Erythroblast (primary cell): ENCODE data around the gene ITSN1.
A peak's percentile ranks its signal among the peaks of the same experiment; 100 is the strongest.
"Not testable (repeated sequence)": the region's sequence is repeated elsewhere in the genome, so short reads cannot be mapped to it uniquely, and the experiment has no call there.

Source experiments
- DNase-seq, 2 experiments: peaks; one replicate each; lab custom pipeline; 2025; lab: John Stamatoyannopoulos, UW
- GATA1 ChIP-seq: IDR thresholded peaks from 2 replicates; pipeline ENCODE4 v1.6.1; 2011; ENCODE audit warnings: low read depth, mild to moderate bottlenecking, control low read depth, low read length, moderate library complexity
- POLR2A ChIP-seq: IDR thresholded peaks from 2 replicates; pipeline ENCODE4 v1.6.1; 2011; ENCODE audit warnings: mild to moderate bottlenecking, low read length

Gene ITSN1

DNA sequence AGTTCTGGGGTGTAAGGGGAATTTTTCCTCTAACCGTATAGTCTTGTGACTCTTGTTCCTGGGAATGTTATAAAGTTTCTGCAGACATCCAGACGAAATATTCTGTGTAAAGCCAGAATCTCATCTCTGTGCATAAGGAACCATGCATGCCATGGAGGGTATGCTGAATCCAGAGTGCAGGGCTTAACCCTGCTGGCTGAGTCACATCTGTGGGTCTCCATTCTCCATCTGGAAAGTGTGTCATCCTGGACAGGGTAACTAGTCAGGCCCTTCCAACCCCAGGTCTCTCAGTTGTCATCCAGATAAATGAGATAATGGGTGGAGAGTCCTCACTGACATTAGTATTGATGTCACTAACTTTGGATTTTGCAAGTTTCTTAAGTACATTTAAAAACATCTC, 224.5 kb downstream of the ITSN1 start:
- TF ChIP-seq GATA1, result no peak
- no peak for TF ChIP-seq POLR2A
- DNase-seq, result no peak

DNA sequence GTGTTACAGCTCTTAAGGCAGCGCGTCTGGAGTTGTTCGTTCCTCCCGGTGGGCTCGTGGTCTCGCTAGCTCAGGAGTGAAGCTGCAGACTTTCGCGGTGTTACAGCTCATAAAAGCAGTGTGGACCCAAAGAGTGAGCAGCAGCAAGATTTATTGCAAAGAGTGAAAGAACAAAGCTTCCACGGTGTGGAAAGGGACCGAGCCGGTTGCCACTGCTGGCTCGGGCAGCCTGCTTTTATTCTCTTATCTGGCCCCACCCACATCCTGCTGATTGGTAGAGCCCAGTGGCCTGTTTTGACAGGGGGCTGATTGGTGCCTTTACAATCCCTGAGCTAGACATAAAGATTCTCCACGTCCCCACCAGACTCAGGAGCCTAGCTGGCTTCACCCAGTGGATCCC, 225.6 kb downstream of the ITSN1 start:
- not testable (repeated sequence) for DNase-seq

DNA sequence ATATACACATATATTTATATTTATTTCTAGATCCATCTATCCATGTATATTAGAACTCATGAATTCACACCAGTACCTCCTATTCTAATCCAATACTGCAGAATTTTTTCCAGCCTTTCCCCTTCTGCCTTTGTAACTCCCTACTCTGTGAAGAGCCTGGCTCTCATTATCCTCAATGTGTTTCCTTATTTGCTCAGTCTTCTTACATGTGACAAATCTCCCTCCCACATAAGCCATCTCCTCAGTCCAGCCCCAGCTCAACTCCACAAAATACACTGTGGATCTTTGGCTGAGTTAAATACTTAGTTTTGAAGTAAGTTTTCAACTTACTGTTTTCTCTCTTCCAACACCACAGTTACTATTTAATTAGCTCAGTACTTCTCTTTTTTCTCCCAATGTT, 227.6 kb downstream of the ITSN1 start:
- DNase-seq, result no peak
- no peak for TF ChIP-seq POLR2A
- no peak for TF ChIP-seq GATA1

DNA sequence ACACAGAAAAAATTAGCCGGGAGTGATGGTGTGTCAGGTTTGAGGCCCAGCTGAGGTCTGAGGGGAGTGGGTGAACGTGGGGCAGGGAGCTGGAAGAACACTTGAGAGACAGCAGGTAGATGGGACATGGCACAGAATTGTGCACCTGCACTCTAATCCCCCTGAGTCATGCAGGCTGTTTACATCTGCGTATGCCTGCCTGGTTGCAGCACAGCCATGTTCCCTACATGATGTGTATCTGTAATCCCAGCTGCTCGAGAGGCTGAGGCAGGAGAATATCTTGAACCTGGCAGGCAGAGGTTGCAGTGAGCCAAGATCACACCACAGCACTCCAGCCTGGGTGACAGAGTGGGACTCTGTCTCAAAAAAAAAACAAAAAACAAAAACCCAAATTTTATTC, 228.5 kb downstream of the ITSN1 start:
- peak; percentile 12 to 29 for DNase-seq
- TF ChIP-seq GATA1 (no peak), POLR2A (no peak)

DNA sequence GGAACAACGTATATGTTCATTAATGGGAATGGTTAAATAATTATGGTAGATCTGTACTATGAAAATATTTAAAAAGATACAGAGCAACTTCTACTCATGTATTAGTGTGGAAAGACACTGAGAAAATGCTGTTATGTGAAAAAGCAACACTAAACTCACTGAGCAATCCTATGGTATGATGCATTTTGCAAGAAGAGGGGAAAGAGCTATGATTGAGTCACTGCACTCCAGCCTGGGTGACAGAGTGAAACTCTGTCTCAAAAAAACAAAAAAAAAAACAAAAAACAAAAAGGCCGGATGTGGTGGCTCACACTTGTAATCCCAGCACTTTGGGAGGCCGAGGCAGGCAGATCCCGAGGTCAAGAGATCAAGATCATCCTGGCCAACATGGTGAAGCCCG, 228.9 kb downstream of the ITSN1 start:
- no peak for DNase-seq
- no peak for TF ChIP-seq GATA1
- TF ChIP-seq POLR2A, result no peak

DNA sequence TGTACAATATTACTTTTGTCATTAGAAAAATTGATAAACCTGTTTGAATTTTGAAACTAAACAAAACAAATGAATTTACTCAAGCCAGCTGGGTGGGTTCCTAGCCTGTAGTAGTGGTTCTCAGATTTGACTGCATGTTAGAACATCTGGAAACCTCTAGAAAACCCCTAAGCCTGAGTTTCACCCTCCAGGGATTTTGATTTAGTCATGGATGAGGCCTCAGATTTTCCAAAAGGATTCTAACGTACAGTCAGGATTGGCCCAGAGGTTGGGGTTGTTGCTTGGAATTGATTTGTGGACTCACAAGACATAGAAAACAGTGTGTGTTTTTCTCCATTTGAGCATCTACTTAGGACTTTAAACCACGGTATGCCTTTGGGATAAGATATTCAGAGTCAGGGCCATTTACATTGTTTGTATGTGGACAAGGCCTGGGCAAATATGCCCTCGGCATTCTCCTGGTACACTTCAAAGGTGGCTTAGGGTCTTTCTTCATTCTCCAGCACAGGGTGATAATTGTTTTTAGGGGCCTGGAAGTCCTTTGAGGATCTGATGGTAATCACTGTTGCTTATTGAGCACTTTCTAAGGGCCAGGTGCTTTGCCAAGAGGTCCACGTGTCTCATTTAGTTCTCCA, 230.7 kb downstream of the ITSN1 start:
- TF ChIP-seq GATA1 (no peak), POLR2A (no peak)
- no peak for DNase-seq

DNA sequence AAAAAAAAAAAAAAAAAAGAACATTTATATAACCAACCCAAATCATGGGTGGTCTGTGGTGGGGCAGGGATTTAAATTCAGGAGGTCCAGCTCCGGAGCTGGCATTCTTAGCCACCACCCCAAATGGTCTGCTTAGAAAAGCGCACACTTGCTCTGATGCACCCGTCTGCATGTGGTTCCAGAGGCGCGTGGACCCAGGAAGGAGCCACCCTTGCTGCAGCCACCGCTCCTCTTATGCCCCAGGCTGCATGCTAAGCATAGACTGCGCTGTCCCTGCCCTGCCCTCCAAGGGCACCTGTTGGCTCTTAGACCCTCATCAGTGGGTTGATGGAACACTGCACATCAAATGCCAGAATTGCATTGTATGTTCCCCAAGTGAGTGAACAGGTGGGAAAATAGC, 231.9 kb downstream of the ITSN1 start:
- DNase-seq, result no peak
- no peak for TF ChIP-seq POLR2A
- TF ChIP-seq GATA1, result no peak

DNA sequence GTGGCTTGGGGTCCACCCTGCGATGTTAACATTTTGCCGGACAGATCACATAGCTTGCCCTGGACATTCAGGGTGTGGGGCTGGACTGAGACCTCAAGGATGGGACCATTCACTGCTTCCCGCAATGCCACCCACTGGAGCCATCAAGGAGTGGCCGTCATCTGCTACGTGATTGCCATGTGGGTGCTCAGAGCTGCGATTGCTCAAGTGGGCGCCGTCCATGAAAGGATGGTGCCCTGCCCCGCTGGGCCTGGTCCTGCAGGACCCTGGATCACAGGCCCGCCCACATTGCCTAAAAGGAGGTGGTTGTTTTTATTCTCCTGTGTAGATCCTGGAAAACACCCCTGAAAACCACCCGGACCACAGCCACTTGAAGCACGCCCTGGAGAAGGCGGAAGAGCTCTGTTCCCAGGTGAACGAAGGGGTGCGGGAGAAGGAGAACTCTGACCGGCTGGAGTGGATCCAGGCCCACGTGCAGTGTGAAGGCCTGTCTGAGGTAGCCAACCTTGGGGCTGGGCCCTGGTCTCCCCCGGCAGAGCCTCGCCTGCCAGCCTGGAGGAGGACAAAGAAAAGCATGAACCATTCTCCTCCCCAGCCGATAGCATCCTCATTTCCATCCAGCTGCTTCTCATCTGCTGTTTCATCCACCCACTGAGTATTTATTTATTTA, 232.9 kb downstream of the ITSN1 start:
- no peak for DNase-seq
- TF ChIP-seq GATA1 (no peak), POLR2A (no peak)

DNA sequence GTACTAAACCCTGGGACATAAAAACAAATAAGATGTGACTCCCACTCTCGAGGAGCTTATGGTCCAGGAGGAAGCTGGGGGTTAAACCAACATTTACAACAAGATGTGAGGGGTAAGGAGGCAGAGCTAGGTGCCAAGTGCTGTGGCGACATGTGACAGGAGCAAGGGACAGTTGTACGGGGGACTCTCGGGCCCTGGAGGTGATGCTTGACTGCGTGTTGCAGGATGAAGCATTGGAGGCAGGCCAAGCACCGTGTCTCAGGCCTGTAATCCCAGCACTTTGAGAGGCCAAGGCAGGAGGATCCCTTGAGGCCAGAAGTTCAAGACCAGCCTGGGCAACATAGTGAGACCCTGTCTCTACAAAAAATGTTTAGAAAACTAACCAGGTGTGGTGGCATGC, 236.5 kb downstream of the ITSN1 start:
- TF ChIP-seq POLR2A, result no peak
- no peak for DNase-seq

DNA sequence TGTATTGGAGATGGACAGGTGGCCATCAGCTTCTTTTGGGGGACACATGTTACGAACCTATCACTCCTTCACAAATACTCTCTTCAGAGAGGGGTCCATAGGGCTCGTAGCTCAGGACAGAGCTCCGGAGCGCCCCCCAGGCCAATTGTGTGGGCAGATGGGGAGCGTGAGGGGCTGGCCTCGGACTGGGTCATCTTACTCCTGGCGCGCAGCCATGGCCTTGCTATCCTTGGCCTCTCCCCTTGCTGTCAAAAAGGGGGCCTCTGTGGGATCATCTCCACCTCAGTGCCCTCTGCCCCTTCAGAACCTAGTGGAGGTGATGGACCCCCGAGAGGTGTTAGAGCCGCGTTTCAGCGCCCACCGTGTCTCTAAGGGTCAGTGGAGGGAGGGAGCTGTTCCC, 238.3 kb downstream of the ITSN1 start:
- TF ChIP-seq GATA1, result no peak
- no peak for TF ChIP-seq POLR2A
- DNase-seq, result no peak

DNA sequence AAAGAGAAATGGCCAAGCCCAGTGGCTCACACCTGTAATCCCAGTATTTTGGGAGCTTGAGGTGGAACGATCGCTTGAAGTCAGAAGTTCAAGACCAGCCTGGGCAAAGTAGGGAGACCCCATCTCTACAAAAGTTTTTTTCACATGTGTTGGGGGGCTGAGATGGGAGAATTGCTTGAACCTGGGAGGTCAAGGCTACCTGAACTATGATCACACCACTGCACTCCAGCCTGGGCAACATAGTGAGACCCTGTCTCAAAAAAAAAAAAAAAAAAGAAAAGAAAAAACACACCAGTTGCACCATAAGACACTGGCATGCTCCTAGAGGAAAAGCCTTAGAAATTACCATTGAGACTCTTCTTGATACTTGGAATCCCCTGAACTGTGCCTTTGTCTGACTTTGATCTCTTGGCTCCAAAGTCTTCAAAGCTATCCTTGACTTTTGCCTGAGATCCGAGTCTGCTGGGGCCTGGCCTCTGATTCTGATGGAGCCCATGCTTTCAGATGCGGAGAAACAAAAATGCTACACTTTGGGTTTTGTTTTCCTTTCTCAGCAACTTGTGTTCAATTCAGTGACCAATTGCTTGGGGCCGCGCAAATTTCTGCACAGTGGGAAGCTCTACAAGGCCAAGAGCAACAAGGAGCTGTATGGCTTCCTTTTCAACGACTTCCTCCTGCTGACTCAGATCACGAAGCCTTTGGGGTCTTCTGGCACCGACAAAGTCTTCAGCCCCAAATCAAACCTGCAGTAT, 239.6 kb downstream of the ITSN1 start:
- no peak for DNase-seq

DNA sequence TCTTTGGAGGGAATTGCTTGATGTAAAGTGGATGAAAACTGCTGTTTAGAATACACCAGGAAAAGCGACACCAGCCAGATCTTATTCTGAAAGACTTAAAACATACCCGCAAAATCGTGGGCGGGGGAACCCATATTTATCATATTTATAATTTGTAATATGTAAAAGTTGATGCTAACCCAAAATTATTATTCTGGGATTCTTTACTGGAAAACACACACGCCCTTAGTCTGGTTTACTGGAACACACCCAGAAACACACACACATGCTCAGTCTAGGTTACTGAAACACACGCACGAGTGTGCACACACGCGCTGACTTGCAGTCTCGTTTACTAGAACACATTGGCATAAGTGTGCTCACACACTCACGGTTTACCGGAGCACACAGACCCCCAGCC, 240.8 kb downstream of the ITSN1 start:
- no peak for DNase-seq
- TF ChIP-seq POLR2A, result no peak
- no peak for TF ChIP-seq GATA1

More for the DNA sequence above, 239.6 kb downstream of the ITSN1 start:
- TF ChIP-seq POLR2A (no peak), GATA1 (no peak)

DNA sequence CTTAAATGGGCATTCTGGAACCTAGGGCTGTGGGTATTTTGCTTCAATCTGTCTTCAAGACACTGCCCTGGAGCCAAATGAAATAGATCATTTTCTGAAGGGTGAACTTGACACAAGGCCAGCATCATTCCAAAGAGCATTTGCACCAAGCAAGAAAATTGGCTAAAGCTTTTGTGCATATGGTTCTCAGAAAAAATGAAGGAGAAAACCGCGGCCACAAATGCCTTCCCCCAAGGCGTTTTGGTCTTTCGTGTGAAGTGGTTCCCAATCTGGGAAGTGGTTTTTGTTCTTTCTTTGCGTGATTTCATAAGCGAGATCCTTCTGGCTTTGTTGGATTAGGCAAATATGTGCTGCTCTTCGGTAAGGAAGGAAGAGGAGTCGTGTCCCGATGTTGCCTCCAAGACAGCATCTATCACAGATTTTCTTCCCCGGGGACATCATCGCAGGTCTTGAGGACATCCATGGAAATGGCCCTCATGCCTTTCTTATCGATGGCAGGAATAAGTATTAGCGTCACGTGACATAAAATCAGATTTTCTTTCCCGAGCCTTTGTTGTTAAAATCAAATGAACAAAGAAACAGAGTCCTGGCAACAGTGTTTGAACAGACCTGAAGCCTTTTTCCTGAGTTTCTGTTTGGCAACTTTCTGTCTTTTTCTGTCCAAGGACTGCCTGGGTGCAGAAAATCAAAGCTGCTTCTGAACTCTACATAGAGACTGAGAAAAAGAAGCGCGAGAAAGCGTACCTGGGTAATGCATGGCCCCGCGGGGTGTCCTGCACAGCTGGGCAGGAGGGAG, 242.3 kb downstream of the ITSN1 start:
- no peak for DNase-seq
- TF ChIP-seq GATA1, result no peak
- no peak for TF ChIP-seq POLR2A

DNA sequence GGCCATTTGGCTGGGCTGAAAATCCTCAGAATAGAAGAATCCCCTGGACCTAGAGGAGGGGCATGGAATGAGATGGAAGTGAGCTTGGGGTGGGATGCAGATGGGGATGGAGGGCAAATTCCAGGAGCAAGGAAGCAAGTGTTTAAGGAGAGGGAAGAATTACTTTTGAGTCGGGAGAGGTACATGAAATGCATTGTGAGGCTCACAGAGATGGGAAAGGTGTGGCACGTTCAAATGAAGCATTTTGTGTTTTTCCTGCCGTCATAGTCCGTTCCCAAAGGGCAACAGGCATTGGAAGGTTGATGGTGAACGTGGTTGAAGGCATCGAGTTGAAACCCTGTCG, 242.8 kb downstream of the ITSN1 start:
- no peak for DNase-seq
- TF ChIP-seq GATA1, result no peak
- TF ChIP-seq POLR2A, result no peak

DNA sequence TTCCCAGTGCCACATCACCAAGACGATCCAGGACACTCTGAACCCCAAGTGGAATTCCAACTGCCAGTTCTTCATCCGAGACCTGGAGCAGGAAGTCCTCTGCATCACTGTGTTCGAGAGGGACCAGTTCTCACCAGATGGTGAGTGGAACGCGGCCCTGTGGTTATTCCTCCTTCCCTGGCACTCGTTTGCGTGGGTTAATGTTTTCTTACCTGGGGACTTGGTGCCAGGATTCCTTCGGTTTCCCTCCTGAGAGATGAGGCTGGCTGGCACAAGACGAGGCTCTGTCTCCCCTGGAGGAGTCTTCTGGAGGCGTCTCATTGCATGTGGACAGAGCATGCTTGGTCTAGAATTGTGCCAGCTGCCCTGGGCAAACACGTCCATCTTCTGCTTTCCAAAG, 244.0 kb downstream of the ITSN1 start:
- TF ChIP-seq POLR2A (no peak), GATA1 (no peak)
- DNase-seq, result no peak
